C4-2B (cell line): ENCODE results near the gene RFX8.

Experiments
- H3K27ac ChIP-seq: fragments of 450-650 bp; 2 replicates; pipeline ENCODE4 v1.5.1; 2017
- ZFX ChIP-seq: fragments of 450-650 bp; IDR thresholded peaks from 2 replicates; pipeline ENCODE4 v1.6.1; 2017
- TF ChIP-seq, protein P1 (sequence below): fragments of 450-650 bp; conservative IDR thresholded peaks from 2 replicates; pipeline ENCODE4 v1.5.1; 2017; ENCODE audit warnings: mild to moderate bottlenecking

The RFX8 gene

GRCh38 chr2:101375653-101376052, 99.3 kb downstream of the RFX8 start:
- TF ChIP-seq, protein P1, sequence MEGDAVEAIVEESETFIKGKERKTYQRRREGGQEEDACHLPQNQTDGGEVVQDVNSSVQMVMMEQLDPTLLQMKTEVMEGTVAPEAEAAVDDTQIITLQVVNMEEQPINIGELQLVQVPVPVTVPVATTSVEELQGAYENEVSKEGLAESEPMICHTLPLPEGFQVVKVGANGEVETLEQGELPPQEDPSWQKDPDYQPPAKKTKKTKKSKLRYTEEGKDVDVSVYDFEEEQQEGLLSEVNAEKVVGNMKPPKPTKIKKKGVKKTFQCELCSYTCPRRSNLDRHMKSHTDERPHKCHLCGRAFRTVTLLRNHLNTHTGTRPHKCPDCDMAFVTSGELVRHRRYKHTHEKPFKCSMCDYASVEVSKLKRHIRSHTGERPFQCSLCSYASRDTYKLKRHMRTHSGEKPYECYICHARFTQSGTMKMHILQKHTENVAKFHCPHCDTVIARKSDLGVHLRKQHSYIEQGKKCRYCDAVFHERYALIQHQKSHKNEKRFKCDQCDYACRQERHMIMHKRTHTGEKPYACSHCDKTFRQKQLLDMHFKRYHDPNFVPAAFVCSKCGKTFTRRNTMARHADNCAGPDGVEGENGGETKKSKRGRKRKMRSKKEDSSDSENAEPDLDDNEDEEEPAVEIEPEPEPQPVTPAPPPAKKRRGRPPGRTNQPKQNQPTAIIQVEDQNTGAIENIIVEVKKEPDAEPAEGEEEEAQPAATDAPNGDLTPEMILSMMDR, result no peak
- no peak for TF ChIP-seq ZFX
- no peak overlapping the region for H3K27ac ChIP-seq

- no peak overlapping the region for H3K27ac ChIP-seq
- TF ChIP-seq ZFX, result no peak
- TF ChIP-seq, protein P1, result no peak
These were observed 99.9 kb downstream of the RFX8 start for GRCh38 chr2:101374821-101375561.

DNA sequence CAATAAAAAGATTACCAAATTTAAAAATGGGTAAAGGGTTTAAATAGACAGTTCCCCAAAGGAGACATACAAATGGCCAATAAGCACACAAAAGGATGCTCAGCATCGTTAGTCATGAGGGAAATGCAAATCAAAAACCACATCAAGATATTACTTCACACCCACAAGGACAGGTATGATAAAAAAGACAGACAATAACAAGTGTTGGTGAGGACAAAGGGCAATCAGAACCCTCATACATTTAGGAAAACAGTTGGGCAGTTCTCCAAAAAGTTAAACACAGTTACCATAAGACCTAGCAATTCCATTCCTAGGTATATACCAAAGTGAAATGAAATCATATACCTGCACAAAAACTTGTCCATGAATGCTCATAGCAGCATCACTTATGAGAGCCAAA, 102.1 kb downstream of the RFX8 start:
- no peak overlapping the region for H3K27ac ChIP-seq
- TF ChIP-seq, protein P1, result no peak
- TF ChIP-seq ZFX, result no peak

- TF ChIP-seq ZFX, result no peak
- TF ChIP-seq, protein P1, result no peak
- no peak overlapping the region for H3K27ac ChIP-seq
These were observed 103.3 kb downstream of the RFX8 start for GRCh38 chr2:101371636-101372035.

DNA sequence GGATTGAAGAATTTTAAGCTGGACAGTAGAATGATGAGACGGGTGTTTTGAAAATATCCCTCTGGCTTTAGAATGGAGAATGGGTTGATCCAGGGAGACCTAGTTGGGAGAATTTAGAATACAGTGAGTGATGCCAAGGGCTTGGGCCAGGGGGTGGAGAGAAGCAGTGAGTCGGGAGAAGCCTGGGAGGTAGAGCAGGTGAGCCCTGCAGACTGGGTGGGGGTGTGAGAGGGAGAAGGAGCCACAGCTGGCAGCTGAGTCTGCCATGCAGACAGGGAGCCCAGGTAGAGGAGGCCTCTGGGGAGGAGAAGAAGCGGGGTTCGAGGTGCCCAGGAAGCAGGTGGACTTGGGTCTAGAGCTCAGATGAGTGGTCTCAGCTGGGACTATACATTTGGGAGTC, 105.8 kb downstream of the RFX8 start:
- no peak overlapping the region for H3K27ac ChIP-seq
- TF ChIP-seq, protein P1, result no peak
- no peak for TF ChIP-seq ZFX

DNA sequence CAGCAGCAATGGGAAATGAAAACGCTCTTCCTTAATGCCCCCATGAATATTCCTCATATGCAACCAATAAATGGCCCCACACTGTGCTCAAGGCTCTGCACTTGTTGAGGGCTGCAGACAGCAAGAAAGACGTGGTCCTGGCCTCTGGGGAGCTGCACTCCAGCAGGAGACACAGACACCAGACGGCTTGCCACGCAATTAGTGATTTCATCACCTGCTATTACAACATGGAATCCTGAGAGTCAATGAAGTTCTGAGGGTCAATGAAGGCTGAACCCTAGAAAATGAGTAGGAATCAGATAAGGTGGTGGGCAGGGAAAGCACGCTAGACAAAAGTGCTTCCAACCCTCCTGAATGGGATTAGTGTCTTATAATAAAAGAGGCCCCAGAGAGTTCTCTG, 106.5 kb downstream of the RFX8 start:
- TF ChIP-seq ZFX, result no peak
- TF ChIP-seq, protein P1, result no peak
- H3K27ac ChIP-seq, result no peak overlapping the region

GRCh38 chr2:101367508-101367907, 107.4 kb downstream of the RFX8 start:
- TF ChIP-seq, protein P1, result no peak
- no peak for TF ChIP-seq ZFX
- H3K27ac ChIP-seq, result no peak overlapping the region
